K562 (cell line): ENCODE data around the gene DXO. TPM values are rescaled to one million over a fixed set of nuclear protein-coding genes. Genes with fewer than 3 reads are reported as not detected.

Experiments
- ATF6 ChIP-seq: sonication (generic); formaldehyde crosslinking; IDR thresholded peaks from 2 replicates; pipeline ENCODE4 v1.4.0; 2020; ENCODE audit warnings: mild to moderate bottlenecking, missing genetic modification reagents
- CAMTA2 ChIP-seq: fragments of 250-450 bp; sonication (Bioruptor Pico); conservative IDR thresholded peaks from 2 replicates; pipeline ENCODE4 v1.5.1; 2022
- CHD2 ChIP-seq: IDR thresholded peaks from 2 replicates; pipeline ENCODE4 v1.6.1; 2011; ENCODE audit warnings: low read depth, low read length
- FOXA1 ChIP-seq: fragments of 450-650 bp; IDR thresholded peaks from 2 replicates; pipeline ENCODE4 v1.6.1; 2016; ENCODE audit warnings: mild to moderate bottlenecking, borderline replicate concordance
- FOXJ2 ChIP-seq: fragments of 200-800 bp; sonication (Bioruptor generic); IDR thresholded peaks from 2 replicates; pipeline ENCODE4 v1.6.1; 2016; ENCODE audit warnings: missing genetic modification characterization, missing compliant biosample characterization
- HNRNPH1 ChIP-seq: fragments of 200-400 bp; formaldehyde crosslinking; optimal IDR thresholded peaks from 2 replicates; pipeline ENCODE3; 2017; ENCODE audit warnings: low read depth, mild to moderate bottlenecking, low read length, moderate library complexity
- MECOM ChIP-seq: fragments of 250-450 bp; sonication (Bioruptor Pico); IDR thresholded peaks from 2 replicates; pipeline ENCODE4 v1.8.0; 2022; ENCODE audit warnings: inconsistent platforms
- MYC ChIP-seq, 2 experiments: fragments of 250-450 bp in 1 of 2; sonication (Bioruptor Pico) in 1 of 2; IDR thresholded peaks; 2 replicates each; pipeline versions ENCODE4 v1.5.1 to v1.6.1; 2012 to 2021; ENCODE audit warnings: low read depth in 2 of 2, borderline replicate concordance in 1 of 2, improper control_type of control experiment in 1 of 2, low read length in 1 of 2, mild to moderate bottlenecking in 1 of 2, moderate library complexity in 1 of 2
- NFIX ChIP-seq: fragments of 250-450 bp; sonication (Bioruptor Pico); IDR thresholded peaks from 2 replicates; pipeline ENCODE4 v1.4.0; 2020; ENCODE audit warnings: low read depth, mild to moderate bottlenecking, moderate library complexity
- NFYB ChIP-seq: IDR thresholded peaks from 2 replicates; pipeline ENCODE4 v1.6.1; 2011; ENCODE audit warnings: mild to moderate bottlenecking, moderate library complexity; ENCODE audit not compliant: insufficient read length; ENCODE audit errors: extremely low read depth
- PBX2 ChIP-seq, 2 experiments: IDR thresholded peaks in 1 of 2; conservative IDR thresholded peaks in 1 of 2; 2 replicates each; pipeline ENCODE4 v1.6.1; 2016; ENCODE audit warnings: low read depth in 2 of 2, mild to moderate bottlenecking in 1 of 2, missing compliant biosample characterization in 1 of 2, missing genetic modification characterization in 1 of 2, moderate library complexity in 1 of 2
- RBM15 ChIP-seq: fragments of 200-400 bp; formaldehyde crosslinking; IDR thresholded peaks from 2 replicates; pipeline ENCODE4 v1.6.1; 2018; ENCODE audit warnings: mild to moderate bottlenecking, low read length, moderate library complexity; ENCODE audit not compliant: insufficient read depth
- RHOXF2B ChIP-seq: fragments of 250-450 bp; sonication (Bioruptor Pico); conservative IDR thresholded peaks from 2 replicates; pipeline ENCODE4 v1.5.1; 2021
- TAF7 ChIP-seq: fragments of 450-650 bp; IDR thresholded peaks from 2 replicates; pipeline ENCODE4 v1.6.1; 2016; ENCODE audit warnings: missing genetic modification characterization, missing compliant biosample characterization
- THAP12 ChIP-seq: fragments of 250-450 bp; sonication (Bioruptor Pico); IDR thresholded peaks from 2 replicates; pipeline ENCODE4 v1.9.0; 2021; ENCODE audit warnings: mild to moderate bottlenecking, inconsistent platforms
- ZNF277 ChIP-seq: fragments of 250-450 bp; sonication (Bioruptor Pico); IDR thresholded peaks from 2 replicates; pipeline ENCODE4 v1.8.0; 2022; ENCODE audit warnings: inconsistent platforms, mild to moderate bottlenecking, moderate library complexity, borderline replicate concordance
- ZNF449 ChIP-seq: fragments of 250-450 bp; sonication (Bioruptor Pico); IDR thresholded peaks from 2 replicates; pipeline ENCODE4 v1.8.0; 2022; ENCODE audit warnings: moderate library complexity, mild to moderate bottlenecking, inconsistent platforms
- polyA plus RNA-seq, 8 experiments: library from polyadenylated mRNA; depleted of rRNA in 4 of 8; stranded (reverse) in 5 of 8; unstranded in 3 of 8; fragments of >200 nt; fragmentation: Nextera tagmentation in 2 of 8; fragmentation: Illumina TruSeq in 1 of 8; extraction: Ambion mirVana in 2 of 8; extraction: Trizol in 1 of 8; gene quantifications; 2 replicates each; pipeline versions ENCODE4 v1.2.1 to v1.2.3, GENCODE V29; 2011 to 2014; ENCODE audit warnings: inconsistent platforms in 1 of 8, missing spikeins in 1 of 8
- total RNA-seq, 7 experiments: library from RNA; depleted of rRNA in 6 of 7; stranded (reverse); fragments of >200 nt in 6 of 7; fragmentation: Illumina TruSeq in 2 of 7; extraction: Trizol in 2 of 7; gene quantifications; 2 replicates each; pipeline versions ENCODE4 v1.2.1 to v1.2.3, GENCODE V29; 2011 to 2021; ENCODE audit warnings: low replicate concordance in 1 of 7

Gene DXO
- total and polyA plus RNA-seq, 9 of the 15 experiments (the other 6 are each of a cell fraction or from before 2014, with no cell fraction given) = 6.4 to 35.1 (median 19.4) TPM

- TF ChIP-seq ZNF277 (CRISPR knock-in tag) (0 out of 2 replicates have a peak, but pooled peaks have one; percentile 37), MECOM (CRISPR knock-in tag) (no peak), TAF7 (tag) (no peak), CHD2 (no peak), CAMTA2 (CRISPR knock-in tag) (no peak), THAP12 (CRISPR knock-in tag) (no peak), NFIX (no peak), NFYB (no peak), MYC (IDR thresholded peaks at IDR 0.05; ENCODE audit: low read depth, low read length) (no peak), MYC (CRISPR knock-in tag; IDR thresholded peaks at IDR 0.05; ENCODE audit: borderline replicate concordance, low read depth) (peak; percentile 58; the same call in 1 of the 2 replicates), HNRNPH1 (no peak), FOXA1 (no peak), RBM15 (no peak), FOXJ2 (tag) (no peak), RHOXF2B (CRISPR knock-in tag) (no peak), ZNF449 (CRISPR knock-in tag) (no peak), ATF6 (CRISPR knock-in tag) (no peak), PBX2 (CRISPR knock-in tag; IDR thresholded peaks at IDR 0.05; ENCODE audit: low read depth) (no peak), PBX2 (tag; conservative IDR thresholded peaks at IDR 0.05; ENCODE audit: low read depth) (no peak)
Observed at GRCh38 chr6:31958412-31958740, 13.6 kb downstream of the DXO start (continued).
